Fibroblast of skin of left quadriceps (primary cell): ENCODE data around the gene RASSF7.

ENCODE experiments used
- DNase-seq, 2 experiments: peaks; one replicate each; pipeline ENCODE4 v3.0.0-alpha.2; 2013; ENCODE audit warnings: low read depth in 2 of 2

Gene RASSF7

GRCh38 chr11:532986-533585, 27.7 kb upstream of the RASSF7 start:
- no peak for DNase-seq

GRCh38 chr11:533586-534395, 27.0 kb upstream of the RASSF7 start:
- DNase-seq = no peak

GRCh38 chr11:534396-535209, 26.2 kb upstream of the RASSF7 start:
- DNase-seq = no peak

- DNase-seq = no peak
These were observed 25.6 kb upstream of the RASSF7 start for GRCh38 chr11:535210-535518.

GRCh38 chr11:535519-536454, 25.0 kb upstream of the RASSF7 start, which contains the start of gene HRAS:
Gene HRAS (minus strand): TSS chr11:535576.
- peak; percentile 86 to 87 for DNase-seq

GRCh38 chr11:536841-537621, 23.7 kb upstream of the RASSF7 start, which contains the start of gene LRRC56:
Gene LRRC56 (plus strand): TSS chr11:537527. CDS start chr11:540685, 3,158 bp downstream.
- peak; percentile 46 to 47 for DNase-seq

GRCh38 chr11:537622-538430, 22.9 kb upstream of the RASSF7 start:
- DNase-seq = no peak

GRCh38 chr11:538431-539051, 22.2 kb upstream of the RASSF7 start:
- DNase-seq = no peak

- no peak for DNase-seq
These were observed 20.7 kb upstream of the RASSF7 start for GRCh38 chr11:539971-540481.

GRCh38 chr11:540583-541432, 20.0 kb upstream of the RASSF7 start:
- no peak for DNase-seq

GRCh38 chr11:541433-541885, 19.3 kb upstream of the RASSF7 start:
- no peak for DNase-seq

- DNase-seq = no peak
These were observed 16.0 kb upstream of the RASSF7 start for GRCh38 chr11:544817-545166.

- DNase-seq = no peak
These were observed 15.6 kb upstream of the RASSF7 start for GRCh38 chr11:545171-545570.

- DNase-seq = no peak
These were observed 11.8 kb upstream of the RASSF7 start for GRCh38 chr11:548700-549603.

- DNase-seq = no peak
These were observed 10.6 kb upstream of the RASSF7 start for GRCh38 chr11:550021-550745.

- DNase-seq = no peak
These were observed 10.1 kb upstream of the RASSF7 start for GRCh38 chr11:550746-551085.

- DNase-seq = no peak
These were observed 9.6 kb upstream of the RASSF7 start for GRCh38 chr11:551131-551530.
